ENCODE results near the gene ABCB8.
A peak's percentile ranks its signal among the peaks of the same experiment; 100 is the strongest.
"Not testable (repeated sequence)": the region's sequence is repeated elsewhere in the genome, so short reads cannot be mapped to it uniquely, and the experiment has no call there.

ABCB8 gene

GRCh38 chr7:151009327-151010036 is 18.8 kb upstream of the ABCB8 start:
- no peak for DNase-seq (ENCODE audit: extremely low read depth, low read depth)
- H3K4me3 ChIP-seq (replicated peaks; ENCODE audit: low read depth, low read length) = no peak overlapping the region
- no peak for TF ChIP-seq CTCF (IDR thresholded peaks at IDR 0.05; ENCODE audit: low read depth, low read length, missing control alignments)

GRCh38 chr7:151010037-151010306 is 18.3 kb upstream of the ABCB8 start:
- DNase-seq (ENCODE audit: extremely low read depth, low read depth) = no peak
- TF ChIP-seq CTCF (IDR thresholded peaks at IDR 0.05; ENCODE audit: low read depth, low read length, missing control alignments) = no peak
- no peak overlapping the region for H3K4me3 ChIP-seq (replicated peaks; ENCODE audit: low read depth, low read length)

GRCh38 chr7:151010307-151011096 is 17.7 kb upstream of the ABCB8 start:
- TF ChIP-seq CTCF (IDR thresholded peaks at IDR 0.05; ENCODE audit: low read depth, low read length, missing control alignments) = no peak
- no peak for DNase-seq (ENCODE audit: extremely low read depth, low read depth)
- peak overlapping the region; percentile 25 for H3K4me3 ChIP-seq (replicated peaks; ENCODE audit: low read depth, low read length)

GRCh38 chr7:151011097-151011409 is 17.2 kb upstream of the ABCB8 start:
- no peak for TF ChIP-seq CTCF (IDR thresholded peaks at IDR 0.05; ENCODE audit: low read depth, low read length, missing control alignments)
- no peak for DNase-seq (ENCODE audit: extremely low read depth, low read depth)
- peak overlapping the region; percentile 25 for H3K4me3 ChIP-seq (replicated peaks; ENCODE audit: low read depth, low read length)

GRCh38 chr7:151011616-151012015 is 16.6 kb upstream of the ABCB8 start:
- DNase-seq (ENCODE audit: extremely low read depth, low read depth); H3K4me3 ChIP-seq (replicated peaks; ENCODE audit: low read depth, low read length): not testable (repeated sequence)

GRCh38 chr7:151012031-151012692 is 16.1 kb upstream of the ABCB8 start:
- H3K4me3 ChIP-seq (replicated peaks; ENCODE audit: low read depth, low read length) = no peak overlapping the region
- no peak for DNase-seq (ENCODE audit: extremely low read depth, low read depth)
- no peak for TF ChIP-seq CTCF (IDR thresholded peaks at IDR 0.05; ENCODE audit: low read depth, low read length, missing control alignments)

GRCh38 chr7:151012911-151013347 is 15.3 kb upstream of the ABCB8 start:
- peak overlapping the region; percentile 25 for H3K4me3 ChIP-seq (replicated peaks; ENCODE audit: low read depth, low read length)
- TF ChIP-seq CTCF (IDR thresholded peaks at IDR 0.05; ENCODE audit: low read depth, low read length, missing control alignments) = peak; percentile 67
- no peak for DNase-seq (ENCODE audit: extremely low read depth, low read depth)
